Measurements from ENCODE around the gene FLOT2. TPM values are rescaled to one million over a fixed set of nuclear protein-coding genes. Genes with fewer than 3 reads are reported as not detected.

The FLOT2 gene
- total RNA-seq, 1 experiment from 2014 or later = 118 TPM

DNA sequence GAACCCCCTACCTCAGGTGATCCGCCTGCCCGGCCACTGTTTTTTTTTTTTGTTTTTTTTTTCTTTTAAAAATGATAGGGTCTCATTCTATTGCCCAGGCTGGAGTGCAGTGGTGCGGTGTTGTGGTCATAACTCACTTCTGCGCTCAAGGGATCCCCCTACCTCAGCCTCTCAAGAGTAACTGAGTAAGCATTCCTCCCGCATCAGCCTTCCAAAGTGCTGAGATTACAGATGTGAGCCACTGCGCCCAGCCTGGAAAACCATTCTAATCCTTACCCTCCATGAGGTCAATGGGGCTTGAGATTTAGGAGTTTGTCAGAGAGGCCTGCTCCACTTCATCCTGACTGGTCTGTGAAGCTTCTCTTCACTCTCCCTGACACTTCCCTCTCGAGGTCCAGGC, 30.3 kb downstream of the FLOT2 start:
- Histone ChIP-seq H3K27me3 (ENCODE audit: insufficient read depth, low read depth) (no peaks in the 10 kb centered on the region), H3K4me3 (no peak overlapping the region), H2AFZ (no peak overlapping the region), H3K36me3 (ENCODE audit: low read depth) (no peaks in the 10 kb centered on the region), H3F3A (ENCODE audit: insufficient read depth, low read depth) (no peaks in the 10 kb centered on the region), H3K9me2 (ENCODE audit: insufficient read depth) (no peaks in the 10 kb centered on the region), H3K27ac (no peak overlapping the region), H3K79me2 (ENCODE audit: low read depth) (no peaks in the 10 kb centered on the region), H4K20me1 (ENCODE audit: insufficient read depth) (no peaks in the 10 kb centered on the region), H3K9me3 (ENCODE audit: insufficient read depth, low read depth) (no peaks in the 10 kb centered on the region), H3K4me2 (no peak overlapping the region), H3K4me1 (replicated peaks; ENCODE audit: insufficient read depth) (no peaks in the 10 kb centered on the region)
- no peak for DNase-seq
- BruUV-seq (replicated peaks) = no TSS peak
- CTCF ChIA-PET = no interaction called here
- POLR2A ChIA-PET (ENCODE audit: unreplicated experiment) = no interaction called here
- intact Hi-C loops (cut with micrococcal nuclease; ENCODE audit: unreplicated experiment) = no loop called here
- TF ChIP-seq EZH2 (IDR thresholded peaks at IDR 0.05; ENCODE audit: low read depth) = no peak
- TF ChIP-seq, protein P1, sequence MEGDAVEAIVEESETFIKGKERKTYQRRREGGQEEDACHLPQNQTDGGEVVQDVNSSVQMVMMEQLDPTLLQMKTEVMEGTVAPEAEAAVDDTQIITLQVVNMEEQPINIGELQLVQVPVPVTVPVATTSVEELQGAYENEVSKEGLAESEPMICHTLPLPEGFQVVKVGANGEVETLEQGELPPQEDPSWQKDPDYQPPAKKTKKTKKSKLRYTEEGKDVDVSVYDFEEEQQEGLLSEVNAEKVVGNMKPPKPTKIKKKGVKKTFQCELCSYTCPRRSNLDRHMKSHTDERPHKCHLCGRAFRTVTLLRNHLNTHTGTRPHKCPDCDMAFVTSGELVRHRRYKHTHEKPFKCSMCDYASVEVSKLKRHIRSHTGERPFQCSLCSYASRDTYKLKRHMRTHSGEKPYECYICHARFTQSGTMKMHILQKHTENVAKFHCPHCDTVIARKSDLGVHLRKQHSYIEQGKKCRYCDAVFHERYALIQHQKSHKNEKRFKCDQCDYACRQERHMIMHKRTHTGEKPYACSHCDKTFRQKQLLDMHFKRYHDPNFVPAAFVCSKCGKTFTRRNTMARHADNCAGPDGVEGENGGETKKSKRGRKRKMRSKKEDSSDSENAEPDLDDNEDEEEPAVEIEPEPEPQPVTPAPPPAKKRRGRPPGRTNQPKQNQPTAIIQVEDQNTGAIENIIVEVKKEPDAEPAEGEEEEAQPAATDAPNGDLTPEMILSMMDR (conservative IDR thresholded peaks at IDR 0.05) = no peak

DNA sequence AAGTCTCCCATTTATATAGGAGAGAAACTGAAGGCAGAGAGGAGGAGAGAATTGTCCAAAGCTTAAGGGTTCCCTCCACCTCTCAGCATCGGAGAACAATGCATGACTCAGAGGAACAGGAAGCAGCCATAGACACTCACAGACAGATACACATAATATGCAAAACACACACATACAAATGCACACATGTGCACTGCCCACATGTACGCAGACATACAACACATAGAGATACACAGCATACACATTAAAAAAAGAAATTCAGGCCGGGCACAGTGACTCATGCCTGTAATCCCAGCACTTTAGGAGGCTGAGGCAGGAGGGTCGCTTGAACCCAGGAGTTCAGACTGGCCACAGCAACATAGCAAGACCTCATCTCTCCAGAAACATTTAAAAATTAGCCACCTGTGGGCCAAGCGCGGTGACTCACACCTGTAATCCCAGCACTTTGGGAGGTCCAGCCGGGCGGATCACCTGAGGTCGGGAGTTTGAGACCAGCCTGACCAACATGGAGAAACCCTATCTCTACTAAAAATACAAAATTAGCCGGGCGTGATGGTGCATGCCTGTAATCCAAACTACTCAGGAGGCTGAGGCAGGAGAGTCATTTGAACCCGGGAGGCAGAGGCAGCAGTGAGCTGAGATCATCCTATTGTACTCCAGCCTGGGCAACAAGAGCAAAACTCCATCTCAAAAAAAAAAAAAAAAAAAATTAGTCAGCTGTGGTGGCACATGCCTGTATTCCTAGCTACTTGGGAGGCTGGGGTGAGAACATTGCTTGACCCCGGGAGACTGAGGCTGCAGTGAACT, 31.4 kb downstream of the FLOT2 start:
- ChIA-PET CTCF (interaction anchor here (0.6 kb wide), 1 partner anchor 274 kb away, joined by 4 read pairs; no protein-coding TSS in a partner anchor), POLR2A (ENCODE audit: unreplicated experiment) (no interaction called here)
- no peak overlapping the region for H3K4me3 ChIP-seq
- BruUV-seq (replicated peaks) = no TSS peak
- no peaks in the 10 kb centered on the region for H3K9me2 ChIP-seq (ENCODE audit: insufficient read depth)
- no peaks in the 10 kb centered on the region for H3K36me3 ChIP-seq (ENCODE audit: low read depth)
- no peaks in the 10 kb centered on the region for H4K20me1 ChIP-seq (ENCODE audit: insufficient read depth)
- H2AFZ ChIP-seq = no peak overlapping the region
- H3F3A ChIP-seq (ENCODE audit: insufficient read depth, low read depth) = 0 out of 2 replicates have a peak, but pooled peaks cover 3% of the 10 kb centered on the region
- intact Hi-C loops (cut with micrococcal nuclease; ENCODE audit: unreplicated experiment) = no loop called here
- no peaks in the 10 kb centered on the region for H3K79me2 ChIP-seq (ENCODE audit: low read depth)
- no peaks in the 10 kb centered on the region for H3K27me3 ChIP-seq (ENCODE audit: insufficient read depth, low read depth)
- H3K27ac ChIP-seq = no peak overlapping the region
- H3K4me2 ChIP-seq = no peak overlapping the region
- TF ChIP-seq, protein P1 (conservative IDR thresholded peaks at IDR 0.05) = no peak
- no peak for TF ChIP-seq EZH2 (IDR thresholded peaks at IDR 0.05; ENCODE audit: low read depth)
- no peaks in the 10 kb centered on the region for H3K4me1 ChIP-seq (replicated peaks; ENCODE audit: insufficient read depth)
- no peak for DNase-seq
- no peaks in the 10 kb centered on the region for H3K9me3 ChIP-seq (ENCODE audit: insufficient read depth, low read depth)

DNA sequence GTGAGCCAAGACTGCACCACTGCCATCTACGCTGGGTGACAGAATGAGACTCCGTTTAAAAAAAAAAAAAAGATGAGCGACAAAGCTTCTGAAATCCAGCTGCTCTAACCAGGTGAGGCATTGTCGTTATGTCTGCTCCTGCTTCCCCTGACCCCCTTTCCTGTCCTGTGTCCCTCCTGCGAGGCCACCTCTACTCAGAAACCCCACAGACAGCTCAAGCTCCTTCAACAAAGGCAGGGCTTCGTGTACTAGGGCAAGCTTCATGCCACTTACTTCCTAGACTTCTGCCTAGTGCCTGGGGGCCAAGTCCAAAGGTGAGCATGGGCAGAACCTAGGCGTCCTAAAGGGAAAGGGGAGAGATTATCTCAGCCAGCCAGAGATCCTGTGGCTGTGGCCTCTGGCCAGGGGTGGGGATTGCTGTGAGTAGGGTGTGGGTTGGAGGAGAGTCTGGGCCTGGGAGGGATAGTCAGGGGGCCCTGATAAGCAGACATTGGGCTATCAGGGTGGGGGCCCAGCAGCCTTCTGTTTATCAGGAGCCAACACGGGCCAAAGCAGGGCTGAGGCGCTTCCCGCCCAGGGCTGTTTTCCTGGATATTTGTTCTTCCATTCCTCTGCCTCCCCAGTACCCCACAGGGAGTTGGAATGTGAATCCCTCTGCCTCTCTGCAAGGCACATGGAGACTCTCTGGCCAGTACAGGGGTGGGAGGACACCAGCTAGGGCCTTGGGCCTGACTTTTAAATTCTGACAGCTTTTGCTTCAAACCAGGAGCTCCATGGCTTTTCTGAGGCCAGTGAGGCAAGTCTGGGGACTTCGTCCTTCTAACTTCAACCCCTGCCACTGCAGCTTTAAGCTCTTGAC, 32.3 kb downstream of the FLOT2 start:
- ChIA-PET CTCF (no interaction called here), POLR2A (ENCODE audit: unreplicated experiment) (no interaction called here)
- no peaks in the 10 kb centered on the region for H3K9me3 ChIP-seq (ENCODE audit: insufficient read depth, low read depth)
- TF ChIP-seq, protein P1 (conservative IDR thresholded peaks at IDR 0.05) = no peak
- H3F3A ChIP-seq (ENCODE audit: insufficient read depth, low read depth) = 0 out of 2 replicates have a peak, but pooled peaks cover 3% of the 10 kb centered on the region
- no peaks in the 10 kb centered on the region for H3K27me3 ChIP-seq (ENCODE audit: insufficient read depth, low read depth)
- BruUV-seq (replicated peaks) = no TSS peak
- no peaks in the 10 kb centered on the region for H3K36me3 ChIP-seq (ENCODE audit: low read depth)
- no peak overlapping the region for H3K4me2 ChIP-seq
- no peaks in the 10 kb centered on the region for H4K20me1 ChIP-seq (ENCODE audit: insufficient read depth)
- H3K27ac ChIP-seq = no peak overlapping the region
- H3K4me3 ChIP-seq = no peak overlapping the region
- H3K4me1 ChIP-seq (replicated peaks; ENCODE audit: insufficient read depth) = no peaks in the 10 kb centered on the region
- H3K79me2 ChIP-seq (ENCODE audit: low read depth) = no peaks in the 10 kb centered on the region
- intact Hi-C loops (cut with micrococcal nuclease; ENCODE audit: unreplicated experiment) = no loop called here
- no peak overlapping the region for H2AFZ ChIP-seq
- no peaks in the 10 kb centered on the region for H3K9me2 ChIP-seq (ENCODE audit: insufficient read depth)
- DNase-seq = no peak

Data from PC-9 (cell line).